Neuronal stem cell (in vitro differentiated cells): ENCODE results near the gene FGL2.
A peak's percentile ranks its signal among the peaks of the same experiment; 100 is the strongest.
"Not testable (repeated sequence)": the region's sequence is repeated elsewhere in the genome, so short reads cannot be mapped to it uniquely, and the experiment has no call there.

Source experiments
- DNase-seq: peaks from one replicate; pipeline ENCODE4 v3.0.0-alpha.2; 2013; ENCODE audit warnings: low spot score
- H2AFZ ChIP-seq: one replicate; pipeline ENCODE4 v1.6.1; 2013; ENCODE audit warnings: mild to moderate bottlenecking, low read length, inconsistent platforms
- H2AK5ac ChIP-seq: 2 replicates; pipeline ENCODE4 v1.6.1; 2013; ENCODE audit warnings: low read depth, mild to moderate bottlenecking, inconsistent platforms, low read length, moderate library complexity, mixed read lengths
- H2BK120ac ChIP-seq: 2 replicates; pipeline ENCODE4 v1.6.1; 2013; ENCODE audit warnings: low read depth, mild to moderate bottlenecking, inconsistent platforms, low read length, moderate library complexity, mixed read lengths
- H2BK12ac ChIP-seq: one replicate; pipeline ENCODE4 v1.6.1; 2013; ENCODE audit warnings: low read length, inconsistent platforms
- H2BK15ac ChIP-seq: 2 replicates; pipeline ENCODE4 v1.6.1; 2013; ENCODE audit warnings: mild to moderate bottlenecking, low read length, inconsistent platforms, mixed read lengths
- H2BK5ac ChIP-seq: one replicate; pipeline ENCODE4 v1.6.1; 2013; ENCODE audit warnings: inconsistent platforms, mild to moderate bottlenecking, low read length, moderate library complexity
- H3K14ac ChIP-seq: one replicate; pipeline ENCODE4 v1.6.1; 2013; ENCODE audit warnings: low read length, inconsistent platforms
- H3K18ac ChIP-seq: 2 replicates; pipeline ENCODE4 v1.6.1; 2013; ENCODE audit warnings: low read length, inconsistent platforms
- H3K23ac ChIP-seq: 2 replicates; pipeline ENCODE4 v1.6.1; 2013; ENCODE audit warnings: low read depth, mild to moderate bottlenecking, mixed read lengths, low read length, inconsistent platforms; ENCODE audit not compliant: poor library complexity
- H3K27ac ChIP-seq: replicated peaks from 3 replicates; pipeline ENCODE4 v1.5.1; 2013; ENCODE audit warnings: low read length, inconsistent platforms
- H3K27me3 ChIP-seq, 3 experiments: 2 replicates each; pipeline ENCODE4 v1.6.1; 2013; ENCODE audit warnings: low read length in 3 of 3, mild to moderate bottlenecking in 2 of 3, inconsistent platforms in 1 of 3, low read depth in 1 of 3, mixed read lengths in 1 of 3, moderate library complexity in 1 of 3; ENCODE audit not compliant: control insufficient read depth in 3 of 3, insufficient read depth in 3 of 3
- H3K36me3 ChIP-seq, 2 donors: replicated peaks in 1 of 2; 2 replicates each; pipeline ENCODE4 v1.6.1; 2013; ENCODE audit warnings: low read length in 2 of 2; ENCODE audit not compliant: control insufficient read depth in 2 of 2, insufficient read depth in 2 of 2
- H3K4ac ChIP-seq: 2 replicates; pipeline ENCODE4 v1.6.1; 2013; ENCODE audit warnings: inconsistent platforms, mild to moderate bottlenecking, low read length, moderate library complexity
- H3K4me1 ChIP-seq, 2 donors: 1 replicate in 1 of 2; 2 replicates in 1 of 2; pipeline ENCODE4 v1.6.1; 2013; ENCODE audit warnings: low read length in 2 of 2, low read depth in 1 of 2; ENCODE audit not compliant: control insufficient read depth in 2 of 2, insufficient read depth in 1 of 2
- H3K4me2 ChIP-seq: one replicate; pipeline ENCODE4 v1.6.1; 2013; ENCODE audit warnings: mild to moderate bottlenecking, low read length, inconsistent platforms; ENCODE audit not compliant: insufficient read depth, poor library complexity, severe bottlenecking
- H3K4me3 ChIP-seq, 2 donors: 2 replicates each; pipeline ENCODE4 v1.5.1; 2013; ENCODE audit warnings: low read length in 2 of 2, mild to moderate bottlenecking in 2 of 2, inconsistent platforms in 1 of 2, moderate library complexity in 1 of 2
- H3K79me1 ChIP-seq: one replicate; pipeline ENCODE4 v1.6.1; 2013; ENCODE audit warnings: low read depth, mild to moderate bottlenecking, inconsistent platforms, low read length, moderate library complexity
- H3K9ac ChIP-seq: one replicate; pipeline ENCODE4 v1.6.1; 2013; ENCODE audit warnings: mild to moderate bottlenecking, low read depth, low read length, inconsistent platforms; ENCODE audit not compliant: poor library complexity
- H3K9me3 ChIP-seq, 2 donors: replicated peaks in 1 of 2; 2 replicates each; pipeline versions ENCODE3 to v1.6.1; 2013; ENCODE audit warnings: low read length in 2 of 2, mild to moderate bottlenecking in 2 of 2, inconsistent platforms in 1 of 2, low read depth in 1 of 2, mixed read lengths in 1 of 2, moderate library complexity in 1 of 2; ENCODE audit not compliant: control insufficient read depth in 2 of 2, insufficient read depth in 1 of 2
- H4K8ac ChIP-seq: one replicate; pipeline ENCODE4 v1.6.1; 2013; ENCODE audit warnings: low read depth, mild to moderate bottlenecking, inconsistent platforms, low read length, moderate library complexity
- H4K91ac ChIP-seq: one replicate; pipeline ENCODE4 v1.6.1; 2013; ENCODE audit warnings: low read length, low read depth, mild to moderate bottlenecking, inconsistent platforms; ENCODE audit not compliant: poor library complexity
- WGBS, 2 donors: extraction: QIAGEN DNeasy Blood & Tissue Kit; methylation state at CpG; one replicate each; pipeline ENCODE4 v1.1.7; 2013; ENCODE audit warnings: missing lambda C conversion rate in 2 of 2, mixed read lengths in 1 of 2; ENCODE audit not compliant: insufficient read length in 2 of 2, insufficient replicate concordance in 1 of 2; ENCODE audit errors: extremely low coverage in 2 of 2; 5-methylcytosine and 5-hydroxymethylcytosine counted together

FGL2 gene

GRCh38 chr7:77157446-77157845 lies 42.2 kb downstream of the FGL2 start:
- no peak overlapping the region for H4K8ac ChIP-seq
- no peak overlapping the region for H4K91ac ChIP-seq
- H3K9ac ChIP-seq: no peak overlapping the region
- no peak overlapping the region for H3K27ac ChIP-seq
- no peak overlapping the region for H3K14ac ChIP-seq
- no peak for DNase-seq
- no peak overlapping the region for H2BK15ac ChIP-seq
- no peak overlapping the region for H3K18ac ChIP-seq
- no peaks in the 10 kb centered on the region for H3K36me3 ChIP-seq
- no CpG with 5 or more reads among the region's 1 CpG for WGBS, 2 donors
- H3K4me3 ChIP-seq: no peak overlapping the region
- no peaks in the 10 kb centered on the region for H3K4me1 ChIP-seq
- no peak overlapping the region for H2BK5ac ChIP-seq
- H2AK5ac ChIP-seq: no peak overlapping the region
- H3K4ac ChIP-seq: no peak overlapping the region
- no peak overlapping the region for H2BK120ac ChIP-seq
- no peak overlapping the region for H3K23ac ChIP-seq
- no peak overlapping the region for H2AFZ ChIP-seq
- H3K4me2 ChIP-seq: no peak overlapping the region
- no peaks in the 10 kb centered on the region for H3K27me3 ChIP-seq
- no peak overlapping the region for H2BK12ac ChIP-seq
- H3K79me1 ChIP-seq: no peaks in the 10 kb centered on the region
- H3K9me3 ChIP-seq: no peaks in the 10 kb centered on the region

- H3K27me3 ChIP-seq, H2BK120ac ChIP-seq, H3K9ac ChIP-seq, H3K4ac ChIP-seq, H3K4me1 ChIP-seq, H3K23ac ChIP-seq, H2BK5ac ChIP-seq, H3K36me3 ChIP-seq, H3K14ac ChIP-seq, H3K79me1 ChIP-seq, H2BK12ac ChIP-seq, H3K4me2 ChIP-seq, H4K8ac ChIP-seq, H2AFZ ChIP-seq, H3K4me3 ChIP-seq, DNase-seq, H2AK5ac ChIP-seq, H3K18ac ChIP-seq, H3K9me3 ChIP-seq, H3K27ac ChIP-seq, H2BK15ac ChIP-seq, H4K91ac ChIP-seq: not testable (repeated sequence)
- no CpG with 5 or more reads among the region's 1 CpG for WGBS, 2 donors
Observed at GRCh38 chr7:77157034-77157433, 42.6 kb downstream of the FGL2 start.

GRCh38 chr7:77155601-77156377 lies 43.8 kb downstream of the FGL2 start:
- H3K14ac ChIP-seq, H3K4me1 ChIP-seq, H3K9me3 ChIP-seq, H3K36me3 ChIP-seq, DNase-seq, H2BK12ac ChIP-seq, H3K4ac ChIP-seq, H2BK120ac ChIP-seq, H2AK5ac ChIP-seq, H3K79me1 ChIP-seq, H4K8ac ChIP-seq, H2BK15ac ChIP-seq, H3K27ac ChIP-seq, H3K18ac ChIP-seq, H3K23ac ChIP-seq, H2AFZ ChIP-seq, H4K91ac ChIP-seq, H2BK5ac ChIP-seq, H3K4me3 ChIP-seq, H3K27me3 ChIP-seq, H3K9ac ChIP-seq, H3K4me2 ChIP-seq: not testable (repeated sequence)
- WGBS, 2 donors: no CpG with 5 or more reads among the region's 5 CpGs

- H3K4me3 ChIP-seq, H4K8ac ChIP-seq, H2BK15ac ChIP-seq, H3K4me2 ChIP-seq, H2BK120ac ChIP-seq, H3K18ac ChIP-seq, H2BK12ac ChIP-seq, H3K23ac ChIP-seq, H3K4me1 ChIP-seq, H3K27me3 ChIP-seq, H3K14ac ChIP-seq, H2BK5ac ChIP-seq, H2AK5ac ChIP-seq, DNase-seq, H3K4ac ChIP-seq, H3K9me3 ChIP-seq, H3K27ac ChIP-seq, H3K9ac ChIP-seq, H4K91ac ChIP-seq, H3K79me1 ChIP-seq, H3K36me3 ChIP-seq: not testable (repeated sequence)
- no CpG with 5 or more reads among the region's 3 CpGs for WGBS, 2 donors
- H2AFZ ChIP-seq: peak overlapping the region; percentile 54
Observed at GRCh38 chr7:77154917-77155464, 44.6 kb downstream of the FGL2 start.
